Hepatocyte (in vitro differentiated cells): ENCODE results near the gene CDYL.

Experiments
- EZH2 ChIP-seq: fragments of 200-600 bp; sonication (generic); IDR thresholded peaks from 2 replicates; pipeline ENCODE4 v1.6.1; 2016; ENCODE audit warnings: antibody characterized with exemption, mild to moderate bottlenecking, borderline replicate concordance
- EZH2phosphoT487 ChIP-seq: fragments of 200-600 bp; sonication (generic); IDR thresholded peaks from one replicate; pipeline ENCODE4 v1.6.1; 2018; ENCODE audit warnings: antibody characterized with exemption, mild to moderate bottlenecking, low read depth, moderate library complexity; ENCODE audit not compliant: unreplicated experiment, severe bottlenecking
- TF ChIP-seq, protein P1 (sequence below): fragments of 200-600 bp; sonication (generic); IDR thresholded peaks from 2 replicates; pipeline ENCODE4 v1.5.1; 2016; ENCODE audit warnings: antibody characterized with exemption, mild to moderate bottlenecking; ENCODE audit not compliant: poor library complexity

- TF ChIP-seq, protein P1, sequence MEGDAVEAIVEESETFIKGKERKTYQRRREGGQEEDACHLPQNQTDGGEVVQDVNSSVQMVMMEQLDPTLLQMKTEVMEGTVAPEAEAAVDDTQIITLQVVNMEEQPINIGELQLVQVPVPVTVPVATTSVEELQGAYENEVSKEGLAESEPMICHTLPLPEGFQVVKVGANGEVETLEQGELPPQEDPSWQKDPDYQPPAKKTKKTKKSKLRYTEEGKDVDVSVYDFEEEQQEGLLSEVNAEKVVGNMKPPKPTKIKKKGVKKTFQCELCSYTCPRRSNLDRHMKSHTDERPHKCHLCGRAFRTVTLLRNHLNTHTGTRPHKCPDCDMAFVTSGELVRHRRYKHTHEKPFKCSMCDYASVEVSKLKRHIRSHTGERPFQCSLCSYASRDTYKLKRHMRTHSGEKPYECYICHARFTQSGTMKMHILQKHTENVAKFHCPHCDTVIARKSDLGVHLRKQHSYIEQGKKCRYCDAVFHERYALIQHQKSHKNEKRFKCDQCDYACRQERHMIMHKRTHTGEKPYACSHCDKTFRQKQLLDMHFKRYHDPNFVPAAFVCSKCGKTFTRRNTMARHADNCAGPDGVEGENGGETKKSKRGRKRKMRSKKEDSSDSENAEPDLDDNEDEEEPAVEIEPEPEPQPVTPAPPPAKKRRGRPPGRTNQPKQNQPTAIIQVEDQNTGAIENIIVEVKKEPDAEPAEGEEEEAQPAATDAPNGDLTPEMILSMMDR, result no peak
- TF ChIP-seq EZH2, result no peak
- TF ChIP-seq EZH2phosphoT487, result no peak
Observed at GRCh38 chr6:4964675-4965561, 188.7 kb downstream of the CDYL start.
